HEK293 (cell line): ENCODE data around the gene CA10.

Experiments used
- CTCF ChIA-PET: fragments of 350-600 bp; formaldehyde crosslinking; extraction: SDS; loops from one replicate; lab custom pipeline; 2021; ENCODE audit warnings: antibody characterized with exemption; lab: Yijun Ruan, JAX
- POLR2A ChIA-PET: fragments of 300-600 bp; formaldehyde crosslinking; extraction: SDS; loops from one replicate; lab custom pipeline; 2020; ENCODE audit warnings: antibody characterized with exemption, inconsistent platforms; lab: Yijun Ruan, JAX
- H3K27ac ChIP-seq: fragments of 200-500 bp; sonication (Bioruptor generic); 2 replicates; pipeline ENCODE4 v1.5.1; 2014; ENCODE audit warnings: low read depth, low read length, control low read depth, inconsistent platforms; ENCODE audit errors: extremely low read depth
- H3K36me3 ChIP-seq, 2 experiments: fragments of 200-500 bp in 1 of 2; sonication (Bioruptor generic) in 1 of 2; 1 replicate in 1 of 2; 2 replicates in 1 of 2; pipeline ENCODE4 v1.5.1; 2014 to 2017; ENCODE audit warnings: inconsistent platforms in 2 of 2, low read length in 2 of 2; ENCODE audit not compliant: control insufficient read depth in 2 of 2, insufficient read depth in 1 of 2
- H3K4me1 ChIP-seq: fragments of 200-500 bp; sonication (Bioruptor generic); 2 replicates; pipeline ENCODE4 v1.5.1; 2014; ENCODE audit warnings: mild to moderate bottlenecking, low read length, inconsistent platforms; ENCODE audit not compliant: control insufficient read depth, insufficient read depth
- H3K4me3 ChIP-seq: 2 replicates; pipeline ENCODE4 v1.5.1; 2011; ENCODE audit warnings: low read depth, mild to moderate bottlenecking, control low read depth, low read length, moderate library complexity
- H3K9me3 ChIP-seq: fragments of 200-500 bp; sonication (Bioruptor generic); 2 replicates; pipeline ENCODE4 v1.5.1; 2014; ENCODE audit warnings: low read depth, low read length, inconsistent platforms; ENCODE audit not compliant: control insufficient read depth, insufficient read depth
- IKZF3 ChIP-seq: fragments of 450-650 bp; IDR thresholded peaks from 2 replicates; pipeline ENCODE4 v1.5.0; 2018; ENCODE audit warnings: missing biosample characterization, mild to moderate bottlenecking, missing genetic modification characterization, moderate library complexity
- MEIS1 ChIP-seq: sonication (generic); formaldehyde crosslinking; IDR thresholded peaks from 2 replicates; pipeline ENCODE4 v1.8.1; 2022; ENCODE audit warnings: missing genetic modification reagents, mild to moderate bottlenecking, borderline replicate concordance
- RBAK ChIP-seq: fragments of 450-650 bp; formaldehyde crosslinking; IDR thresholded peaks from 2 replicates; pipeline ENCODE4 v1.5.1; 2016; ENCODE audit warnings: missing biosample characterization, missing genetic modification characterization
- ZBTB48 ChIP-seq: fragments of 450-650 bp; formaldehyde crosslinking; IDR thresholded peaks from 2 replicates; pipeline ENCODE4 v1.5.1; 2016; ENCODE audit warnings: missing biosample characterization, missing genetic modification characterization
- ZNF2 ChIP-seq: fragments of 450-650 bp; formaldehyde crosslinking; IDR thresholded peaks from 2 replicates; pipeline ENCODE4 v1.5.1; 2016; ENCODE audit warnings: missing biosample characterization, missing genetic modification characterization
- ZNF202 ChIP-seq: fragments of 450-650 bp; formaldehyde crosslinking; IDR thresholded peaks from 2 replicates; pipeline ENCODE4 v1.5.1; 2016; ENCODE audit warnings: missing biosample characterization, missing genetic modification characterization, borderline replicate concordance
- ZNF785 ChIP-seq: fragments of 450-650 bp; formaldehyde crosslinking; IDR thresholded peaks from 2 replicates; pipeline ENCODE4 v1.5.1; 2016; ENCODE audit warnings: missing biosample characterization, missing genetic modification characterization
- ZNF837 ChIP-seq: fragments of 450-650 bp; formaldehyde crosslinking; IDR thresholded peaks from 2 replicates; pipeline ENCODE4 v1.5.1; 2016; ENCODE audit warnings: missing biosample characterization, missing genetic modification characterization
- ZSCAN16 ChIP-seq: fragments of 450-650 bp; formaldehyde crosslinking; IDR thresholded peaks from 2 replicates; pipeline ENCODE4 v1.5.1; 2016; ENCODE audit warnings: missing biosample characterization, missing genetic modification characterization
- ZXDB ChIP-seq: fragments of 450-650 bp; formaldehyde crosslinking; IDR thresholded peaks from 2 replicates; pipeline ENCODE4 v1.5.1; 2016; ENCODE audit warnings: missing biosample characterization, missing genetic modification characterization
- TF ChIP-seq, protein P1 (sequence below): IDR thresholded peaks from 2 replicates; pipeline ENCODE4 v1.6.1; 2011; ENCODE audit warnings: mild to moderate bottlenecking, low read depth, low read length, borderline replicate concordance
- TF ChIP-seq, protein P2 (sequence below): sonication (generic); formaldehyde crosslinking; IDR thresholded peaks from 2 replicates; pipeline ENCODE4 v1.8.1; 2022; ENCODE audit warnings: mild to moderate bottlenecking, moderate library complexity, missing genetic modification reagents
- TF ChIP-seq, protein P3 (sequence below): fragments of 450-650 bp; formaldehyde crosslinking; IDR thresholded peaks from 2 replicates; pipeline ENCODE4 v1.5.1; 2016; ENCODE audit warnings: missing biosample characterization, missing genetic modification characterization
- TF ChIP-seq, protein P4 (sequence below): fragments of 450-650 bp; formaldehyde crosslinking; IDR thresholded peaks from 2 replicates; pipeline ENCODE4 v1.5.1; 2016; ENCODE audit warnings: missing biosample characterization, missing genetic modification characterization

Gene CA10

DNA sequence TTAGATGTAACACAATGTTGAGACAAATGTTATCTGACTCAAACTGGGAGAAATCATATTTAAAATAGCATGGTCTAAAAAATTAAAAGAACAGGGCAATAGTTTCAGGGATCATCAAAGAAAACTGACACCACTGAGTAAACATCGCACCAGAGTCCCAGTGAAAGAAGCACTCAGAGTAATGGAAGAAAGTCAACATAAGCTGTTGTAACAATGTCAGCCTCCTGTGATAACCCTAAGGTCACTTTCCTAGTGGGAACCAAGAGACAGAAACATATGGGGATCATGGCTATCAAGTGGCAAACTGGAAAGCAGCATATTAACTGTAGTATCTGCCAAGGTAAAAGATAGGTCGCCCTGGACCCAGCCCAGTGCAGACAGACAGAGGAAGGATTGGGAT is 160.8 kb downstream of the CA10 start (continued):
- TF ChIP-seq, protein P1, sequence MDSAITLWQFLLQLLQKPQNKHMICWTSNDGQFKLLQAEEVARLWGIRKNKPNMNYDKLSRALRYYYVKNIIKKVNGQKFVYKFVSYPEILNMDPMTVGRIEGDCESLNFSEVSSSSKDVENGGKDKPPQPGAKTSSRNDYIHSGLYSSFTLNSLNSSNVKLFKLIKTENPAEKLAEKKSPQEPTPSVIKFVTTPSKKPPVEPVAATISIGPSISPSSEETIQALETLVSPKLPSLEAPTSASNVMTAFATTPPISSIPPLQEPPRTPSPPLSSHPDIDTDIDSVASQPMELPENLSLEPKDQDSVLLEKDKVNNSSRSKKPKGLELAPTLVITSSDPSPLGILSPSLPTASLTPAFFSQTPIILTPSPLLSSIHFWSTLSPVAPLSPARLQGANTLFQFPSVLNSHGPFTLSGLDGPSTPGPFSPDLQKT, result no peak
- TF ChIP-seq MEIS1 (no peak), ZNF785 (tag by site-specific recombination) (no peak), ZNF837 (no peak)
- TF ChIP-seq, protein P2, sequence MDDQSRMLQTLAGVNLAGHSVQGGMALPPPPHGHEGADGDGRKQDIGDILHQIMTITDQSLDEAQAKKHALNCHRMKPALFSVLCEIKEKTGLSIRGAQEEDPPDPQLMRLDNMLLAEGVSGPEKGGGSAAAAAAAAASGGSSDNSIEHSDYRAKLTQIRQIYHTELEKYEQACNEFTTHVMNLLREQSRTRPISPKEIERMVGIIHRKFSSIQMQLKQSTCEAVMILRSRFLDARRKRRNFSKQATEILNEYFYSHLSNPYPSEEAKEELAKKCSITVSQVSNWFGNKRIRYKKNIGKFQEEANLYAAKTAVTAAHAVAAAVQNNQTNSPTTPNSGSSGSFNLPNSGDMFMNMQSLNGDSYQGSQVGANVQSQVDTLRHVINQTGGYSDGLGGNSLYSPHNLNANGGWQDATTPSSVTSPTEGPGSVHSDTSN (CRISPR knock-in tag), result no peak
- TF ChIP-seq, protein P3, sequence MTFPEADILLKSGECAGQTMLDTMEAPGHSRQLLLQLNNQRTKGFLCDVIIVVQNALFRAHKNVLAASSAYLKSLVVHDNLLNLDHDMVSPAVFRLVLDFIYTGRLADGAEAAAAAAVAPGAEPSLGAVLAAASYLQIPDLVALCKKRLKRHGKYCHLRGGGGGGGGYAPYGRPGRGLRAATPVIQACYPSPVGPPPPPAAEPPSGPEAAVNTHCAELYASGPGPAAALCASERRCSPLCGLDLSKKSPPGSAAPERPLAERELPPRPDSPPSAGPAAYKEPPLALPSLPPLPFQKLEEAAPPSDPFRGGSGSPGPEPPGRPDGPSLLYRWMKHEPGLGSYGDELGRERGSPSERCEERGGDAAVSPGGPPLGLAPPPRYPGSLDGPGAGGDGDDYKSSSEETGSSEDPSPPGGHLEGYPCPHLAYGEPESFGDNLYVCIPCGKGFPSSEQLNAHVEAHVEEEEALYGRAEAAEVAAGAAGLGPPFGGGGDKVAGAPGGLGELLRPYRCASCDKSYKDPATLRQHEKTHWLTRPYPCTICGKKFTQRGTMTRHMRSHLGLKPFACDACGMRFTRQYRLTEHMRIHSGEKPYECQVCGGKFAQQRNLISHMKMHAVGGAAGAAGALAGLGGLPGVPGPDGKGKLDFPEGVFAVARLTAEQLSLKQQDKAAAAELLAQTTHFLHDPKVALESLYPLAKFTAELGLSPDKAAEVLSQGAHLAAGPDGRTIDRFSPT (tag by site-specific recombination), result no peak
- TF ChIP-seq, all 188 proteins: peak for 0

DNA sequence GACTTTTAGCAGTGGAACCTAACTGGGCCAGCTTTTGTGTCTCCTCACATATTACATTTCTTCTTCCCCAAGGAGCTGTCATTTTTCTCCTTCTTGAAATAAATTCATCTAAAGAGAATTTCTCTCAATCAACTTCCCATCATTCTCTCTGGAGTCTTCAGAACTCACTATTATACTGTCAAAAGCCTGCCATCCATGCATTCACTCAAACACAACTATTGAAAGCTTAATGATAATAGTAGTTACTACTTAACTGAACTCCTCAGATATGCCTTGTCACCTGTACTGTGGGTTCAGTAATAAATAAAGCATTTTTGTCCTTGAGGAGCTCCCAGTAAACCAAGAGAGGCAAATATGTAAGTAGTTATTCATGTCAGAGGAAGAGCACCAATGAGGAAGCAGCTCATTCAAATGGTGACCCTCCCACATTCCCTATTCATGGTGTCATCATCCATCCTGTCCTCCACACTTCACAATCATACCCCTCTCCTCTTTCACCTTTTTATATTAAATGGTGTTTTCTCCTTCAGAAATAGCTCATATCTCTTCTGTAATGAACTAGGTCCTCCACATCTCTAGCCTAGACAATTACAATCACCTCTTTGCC is 162.6 kb downstream of the CA10 start:
- H3K9me3 ChIP-seq, result no peaks in the 10 kb centered on the region
- H3K4me1 ChIP-seq, result no peaks in the 10 kb centered on the region
- TF ChIP-seq RBAK (no peak), ZNF2 (tag by site-specific recombination) (no peak), ZNF202 (no peak), ZBTB48 (tag by site-specific recombination) (no peak)
- TF ChIP-seq, protein P4, sequence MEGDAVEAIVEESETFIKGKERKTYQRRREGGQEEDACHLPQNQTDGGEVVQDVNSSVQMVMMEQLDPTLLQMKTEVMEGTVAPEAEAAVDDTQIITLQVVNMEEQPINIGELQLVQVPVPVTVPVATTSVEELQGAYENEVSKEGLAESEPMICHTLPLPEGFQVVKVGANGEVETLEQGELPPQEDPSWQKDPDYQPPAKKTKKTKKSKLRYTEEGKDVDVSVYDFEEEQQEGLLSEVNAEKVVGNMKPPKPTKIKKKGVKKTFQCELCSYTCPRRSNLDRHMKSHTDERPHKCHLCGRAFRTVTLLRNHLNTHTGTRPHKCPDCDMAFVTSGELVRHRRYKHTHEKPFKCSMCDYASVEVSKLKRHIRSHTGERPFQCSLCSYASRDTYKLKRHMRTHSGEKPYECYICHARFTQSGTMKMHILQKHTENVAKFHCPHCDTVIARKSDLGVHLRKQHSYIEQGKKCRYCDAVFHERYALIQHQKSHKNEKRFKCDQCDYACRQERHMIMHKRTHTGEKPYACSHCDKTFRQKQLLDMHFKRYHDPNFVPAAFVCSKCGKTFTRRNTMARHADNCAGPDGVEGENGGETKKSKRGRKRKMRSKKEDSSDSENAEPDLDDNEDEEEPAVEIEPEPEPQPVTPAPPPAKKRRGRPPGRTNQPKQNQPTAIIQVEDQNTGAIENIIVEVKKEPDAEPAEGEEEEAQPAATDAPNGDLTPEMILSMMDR (tag by site-specific recombination), result no peak
- TF ChIP-seq, all 188 proteins: peak for 0
- Histone ChIP-seq H3K36me3 (no peaks in the 10 kb centered on the region), H3K4me3 (no peak overlapping the region), H3K27ac (no peak overlapping the region)
- POLR2A ChIA-PET, result interaction anchor here (0.6 kb wide), 1 partner anchor 29 kb away, joined by 3 read pairs; no protein-coding TSS in a partner anchor
- CTCF ChIA-PET, result no interaction called here

DNA sequence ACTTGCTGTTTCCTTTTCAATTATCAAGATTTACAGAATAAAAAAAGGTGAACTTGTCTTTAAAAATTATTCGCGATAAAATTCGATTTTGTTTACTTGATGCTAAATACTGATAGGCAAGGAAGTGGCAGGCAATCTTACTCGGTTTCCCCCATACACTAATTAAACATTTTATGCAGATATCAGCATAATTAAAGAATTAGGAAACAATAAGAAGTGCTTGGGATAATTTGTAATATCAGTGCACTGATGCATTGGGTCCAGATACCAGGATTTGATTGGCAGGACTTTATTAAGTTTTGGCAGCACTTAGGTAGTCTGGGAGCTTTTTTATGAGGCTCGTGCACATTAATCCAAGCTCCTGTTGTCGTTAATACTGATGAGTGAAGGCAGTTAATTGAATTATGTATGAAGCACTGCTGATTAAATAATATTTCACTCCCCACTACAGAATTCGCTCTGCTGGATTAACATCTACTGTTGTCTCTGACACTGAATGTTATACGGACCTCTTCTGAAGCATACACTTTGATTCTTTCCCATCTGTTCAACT is 165.6 kb downstream of the CA10 start:
- no peaks in the 10 kb centered on the region; the same call in 1 of the 2 replicates for H3K9me3 ChIP-seq
- CTCF ChIA-PET, result no interaction called here

DNA sequence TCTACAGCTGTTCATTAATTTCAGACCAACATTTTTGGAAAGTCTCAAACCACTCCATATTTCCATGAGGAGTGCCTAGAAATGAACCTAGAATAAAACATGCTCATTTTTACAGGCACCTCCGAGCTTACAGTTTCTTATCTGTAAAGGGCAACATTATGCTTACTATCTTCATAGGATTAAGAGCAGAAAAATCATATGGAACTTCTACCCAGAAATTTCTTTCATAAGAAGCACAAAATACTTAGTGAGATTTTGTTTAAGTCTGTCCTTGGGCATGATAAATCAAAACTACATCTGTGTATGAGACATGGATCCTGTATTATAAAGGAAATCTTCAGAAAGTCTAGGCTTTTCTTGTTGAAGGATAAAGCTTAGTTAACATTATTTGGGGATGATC is 187.4 kb downstream of the CA10 start:
- TF ChIP-seq ZXDB, result no peak
- no peak for TF ChIP-seq ZSCAN16 (tag by site-specific recombination)
- ChIA-PET POLR2A (no interaction called here), CTCF (interaction anchor here (1.1 kb wide), 1 partner anchor 70 kb away, joined by 4 read pairs; no protein-coding TSS in a partner anchor)
- H3K4me1 ChIP-seq, result no peaks in the 10 kb centered on the region
- H3K4me3 ChIP-seq, result no peak overlapping the region
- no peaks in the 10 kb centered on the region for H3K36me3 ChIP-seq
- no peak overlapping the region for H3K27ac ChIP-seq
- H3K9me3 ChIP-seq, result no peaks in the 10 kb centered on the region

More for the DNA sequence above, 165.6 kb downstream of the CA10 start:
- POLR2A ChIA-PET, result no interaction called here
- H3K27ac ChIP-seq, result no peak overlapping the region
- H3K4me3 ChIP-seq, result no peak overlapping the region
- H3K4me1 ChIP-seq, result no peaks in the 10 kb centered on the region
- TF ChIP-seq IKZF3 (tag by site-specific recombination), result no peak
- H3K36me3 ChIP-seq, result no peaks in the 10 kb centered on the region
